Measurements from ENCODE around the gene SACM1L.

GRCh38 chr3:45792516-45793172, 103.4 kb downstream of the SACM1L start:
- TF ChIP-seq CTCF (IDR thresholded peaks at IDR 0.05) (no peak), IRF1 (CRISPR knock-in tag; IDR thresholded peaks at IDR 0.05) (no peak), ZNF138 (CRISPR knock-in tag; conservative IDR thresholded peaks at IDR 0.05) (no peak), USF2 (CRISPR knock-in tag; IDR thresholded peaks at IDR 0.05) (no peak), CREB1 (CRISPR knock-in tag; IDR thresholded peaks at IDR 0.05) (no peak), HMGXB4 (CRISPR knock-in tag; IDR thresholded peaks at IDR 0.05) (no peak), STAT6 (CRISPR knock-in tag; conservative IDR thresholded peaks at IDR 0.05; ENCODE audit: low read depth) (no peak), ZNF281 (CRISPR knock-in tag; IDR thresholded peaks at IDR 0.05) (no peak), CREM (CRISPR knock-in tag; IDR thresholded peaks at IDR 0.05) (no peak), ATF3 (CRISPR knock-in tag; conservative IDR thresholded peaks at IDR 0.05) (no peak), CDX4 (CRISPR knock-in tag; IDR thresholded peaks at IDR 0.05; ENCODE audit: borderline replicate concordance) (no peak), TEAD4 (CRISPR knock-in tag; IDR thresholded peaks at IDR 0.05) (no peak)
